GM12874 (cell line): ENCODE data around the gene COQ8B.

Source experiments
- CTCF ChIP-seq: IDR thresholded peaks from 2 replicates; pipeline ENCODE4 v1.5.1; 2011; ENCODE audit warnings: low read depth, mild to moderate bottlenecking, control low read depth, low read length, moderate library complexity; ENCODE audit not compliant: insufficient read depth

Gene COQ8B

GRCh38 chr19:40739871-40740703 is 23.4 kb upstream of the COQ8B start:
- TF ChIP-seq CTCF = no peak

DNA sequence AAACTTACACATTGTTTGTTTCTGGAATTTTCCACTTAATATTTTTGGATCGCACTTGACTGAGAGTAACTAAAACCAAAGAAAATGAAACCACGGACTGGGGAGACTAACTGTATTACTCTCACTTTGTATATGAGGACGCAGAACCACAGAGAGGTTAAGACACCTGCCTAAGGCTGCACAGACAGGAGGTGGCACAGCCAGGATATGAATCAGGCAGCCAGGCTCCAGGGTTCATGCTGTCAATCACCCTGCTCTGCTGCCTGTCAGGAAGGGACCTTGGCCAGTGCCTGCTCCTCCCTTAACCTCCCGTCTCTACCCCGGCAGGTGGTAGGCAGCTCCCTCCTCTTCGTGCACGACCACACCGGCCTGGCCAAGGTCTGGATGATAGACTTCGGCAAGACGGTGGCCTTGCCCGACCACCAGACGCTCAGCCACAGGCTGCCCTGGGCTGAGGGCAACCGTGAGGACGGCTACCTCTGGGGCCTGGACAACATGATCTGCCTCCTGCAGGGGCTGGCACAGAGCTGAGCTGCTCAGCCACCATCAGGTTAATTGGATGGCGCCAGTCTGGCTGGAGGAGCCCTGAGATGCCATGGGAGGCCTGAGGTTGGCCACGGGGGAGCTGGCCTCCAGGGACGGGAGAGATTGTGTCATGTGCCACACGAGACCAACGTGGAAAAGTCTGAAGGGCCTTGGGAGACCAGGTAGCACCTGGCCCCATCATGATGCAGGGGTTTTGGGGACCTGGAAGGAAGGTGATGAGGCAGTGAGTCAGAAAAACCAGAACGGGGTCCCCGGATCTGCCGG is 22.5 kb upstream of the COQ8B start:
- TF ChIP-seq CTCF = no peak

DNA sequence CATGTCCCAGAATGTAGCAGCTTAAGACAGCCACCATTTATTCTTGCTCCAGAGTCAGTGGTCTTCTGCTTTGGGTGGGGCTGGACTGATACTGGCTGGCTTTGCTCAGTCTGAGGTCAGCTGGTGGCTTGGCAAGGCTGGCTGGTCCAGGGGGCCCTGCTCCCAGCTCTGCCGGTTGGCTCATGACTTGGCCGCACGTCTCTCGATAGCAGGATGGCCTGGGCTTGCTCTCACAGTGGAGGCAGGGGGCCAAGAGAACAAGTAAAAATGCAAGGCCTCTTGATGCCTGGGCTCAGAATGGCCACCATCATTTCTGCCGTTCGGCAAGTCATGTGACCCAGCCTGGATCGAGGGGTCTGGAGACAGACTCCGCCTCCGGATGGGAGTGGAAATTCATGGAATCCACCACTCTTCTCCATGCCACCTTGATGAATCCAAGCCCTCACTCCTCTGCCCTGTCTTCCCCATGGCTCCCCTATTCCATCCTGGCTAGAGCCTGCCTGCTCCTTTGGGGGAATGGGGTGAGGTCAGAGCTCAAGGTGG is 20.5 kb upstream of the COQ8B start:
- TF ChIP-seq CTCF = no peak

DNA sequence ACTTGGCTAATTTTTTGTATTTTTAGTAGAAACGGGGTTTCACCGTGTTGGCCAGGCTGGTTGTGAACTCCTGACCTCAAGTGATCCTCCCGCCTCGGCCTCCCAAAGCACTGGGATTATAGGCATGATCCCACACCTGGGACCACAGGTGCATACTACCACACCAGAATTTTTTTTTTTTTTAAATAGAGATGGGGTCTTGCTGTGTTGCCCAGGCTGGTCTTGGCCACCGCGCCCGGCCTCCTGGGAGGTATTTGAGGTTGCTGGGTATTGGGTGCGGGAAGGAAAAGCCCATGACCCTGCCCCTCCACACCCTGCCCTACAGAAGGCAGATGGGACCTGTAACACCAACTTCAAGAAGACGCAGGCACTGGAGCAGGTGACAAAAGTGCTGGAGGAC is 20.0 kb upstream of the COQ8B start:
- no peak for TF ChIP-seq CTCF

DNA sequence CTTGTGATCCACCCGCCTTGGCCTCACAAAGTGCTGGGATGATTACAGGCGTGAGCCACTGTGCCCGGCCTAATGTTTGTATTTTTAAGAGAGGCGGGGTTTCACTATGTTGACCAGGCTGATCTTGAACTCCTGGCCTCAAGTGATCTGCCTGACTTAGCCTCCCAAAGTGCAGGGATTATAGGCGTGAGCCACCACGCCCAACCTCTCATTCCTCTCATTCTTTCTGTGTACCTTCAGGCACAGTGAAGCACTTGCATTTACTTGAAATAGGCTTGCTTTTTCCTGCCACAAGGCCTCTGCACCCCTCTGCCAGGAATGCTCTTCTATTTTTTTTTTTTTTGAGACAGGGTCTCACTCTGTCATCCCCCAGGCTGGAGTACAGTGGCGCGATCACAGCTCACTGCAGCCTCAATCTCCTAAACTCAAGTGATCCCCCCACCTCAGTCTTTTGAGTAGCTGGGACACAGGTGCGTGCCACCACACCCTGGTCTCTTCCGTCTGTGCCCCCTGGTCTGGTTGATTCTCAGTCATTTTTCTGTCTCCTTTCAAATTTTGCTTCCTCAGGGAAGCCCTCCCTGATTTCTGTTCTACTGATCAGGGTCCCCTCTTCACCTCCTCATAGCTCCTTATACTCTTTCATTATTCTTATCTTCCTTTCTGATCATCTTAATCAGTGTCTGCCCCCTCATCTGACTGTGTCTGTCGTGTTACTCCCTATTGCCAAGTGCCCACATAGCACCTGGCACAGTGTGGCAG is 18.5 kb upstream of the COQ8B start:
- TF ChIP-seq CTCF = no peak

DNA sequence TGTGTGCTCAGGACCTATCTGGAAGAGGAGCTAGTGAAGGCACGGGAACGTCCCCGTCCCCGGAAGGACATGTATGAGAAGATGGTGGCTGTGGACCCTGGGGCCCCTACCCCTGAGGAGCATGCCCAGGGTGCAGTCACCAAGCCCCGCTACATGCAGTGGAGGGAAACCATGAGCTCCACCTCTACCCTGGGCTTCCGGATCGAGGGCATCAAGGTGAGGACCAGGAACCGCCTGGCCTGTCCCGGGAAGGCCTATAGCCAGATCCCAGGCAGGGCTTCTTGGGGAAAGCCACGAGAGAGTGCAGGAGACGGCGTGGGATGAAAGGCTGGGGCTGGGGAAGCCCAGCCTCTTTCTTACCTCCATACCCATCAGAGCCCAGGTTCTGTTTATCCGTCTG is 16.5 kb upstream of the COQ8B start:
- TF ChIP-seq CTCF = no peak

- TF ChIP-seq CTCF = no peak
These were observed 9.6 kb upstream of the COQ8B start for GRCh38 chr19:40726279-40726678.
